Stimulated activated CD8-positive, alpha-beta memory T cell treated with anti-CD3 and anti-CD28 coated beads, Interleukin-2, amount 100 ng/mL, for 1 hour (primary cell): ENCODE data around the gene NEUROD1.
"Not testable (repeated sequence)": the region's sequence is repeated elsewhere in the genome, so short reads cannot be mapped to it uniquely, and the experiment has no call there.

ENCODE experiments used
- DNase-seq, 2 donors: peaks; one replicate each; pipeline ENCODE4 v3.0.0-alpha.2; 2020; ENCODE audit warnings: low read depth in 2 of 2

NEUROD1 gene

DNA sequence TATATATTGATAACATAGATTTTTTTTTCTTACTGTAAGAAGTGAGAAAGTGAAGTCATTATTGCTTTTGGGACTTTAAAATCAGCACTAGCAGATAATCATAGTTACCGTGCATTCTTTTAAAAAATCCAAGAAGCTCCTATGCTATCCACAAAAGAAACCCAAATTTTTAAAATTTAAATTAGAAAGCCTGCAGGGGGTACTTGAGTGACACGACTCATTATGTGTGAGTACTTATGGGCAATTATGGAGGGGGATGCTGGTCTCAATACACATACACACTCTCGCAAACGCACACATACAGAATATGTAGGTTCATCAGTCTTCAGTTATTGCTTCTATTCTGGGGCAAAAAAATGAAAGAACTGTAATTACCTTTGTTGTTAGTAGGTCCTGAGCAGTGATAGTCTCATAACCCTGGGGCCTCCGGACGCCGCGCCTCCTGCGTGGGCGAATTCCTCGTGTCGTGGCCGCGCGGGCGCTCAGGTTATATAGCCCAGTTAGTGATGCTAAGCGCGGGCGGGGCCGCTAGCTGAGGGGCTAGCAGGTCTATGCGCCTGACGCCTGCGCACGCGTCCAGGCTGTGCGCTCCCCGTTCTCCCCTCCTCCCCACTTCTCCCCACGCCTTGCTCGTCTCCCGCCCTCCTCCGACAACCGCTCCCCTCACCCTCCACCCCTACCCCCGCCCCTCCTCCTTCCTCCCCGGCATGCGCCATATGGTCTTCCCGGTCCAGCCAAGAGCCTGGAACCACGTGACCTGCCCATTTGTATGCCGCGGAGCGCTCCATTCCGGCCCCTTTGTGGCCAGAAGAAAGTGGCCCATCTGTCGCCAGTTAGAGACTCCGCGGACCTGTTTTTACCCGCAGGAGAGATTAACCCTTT lies at the start of gene NEUROD1:
TSS of gene NEUROD1 (minus strand) at position 463 of the 882 bp plus-strand sequence. CDS start 1,657 bp downstream, outside the sequence.
- no peak for DNase-seq

DNA sequence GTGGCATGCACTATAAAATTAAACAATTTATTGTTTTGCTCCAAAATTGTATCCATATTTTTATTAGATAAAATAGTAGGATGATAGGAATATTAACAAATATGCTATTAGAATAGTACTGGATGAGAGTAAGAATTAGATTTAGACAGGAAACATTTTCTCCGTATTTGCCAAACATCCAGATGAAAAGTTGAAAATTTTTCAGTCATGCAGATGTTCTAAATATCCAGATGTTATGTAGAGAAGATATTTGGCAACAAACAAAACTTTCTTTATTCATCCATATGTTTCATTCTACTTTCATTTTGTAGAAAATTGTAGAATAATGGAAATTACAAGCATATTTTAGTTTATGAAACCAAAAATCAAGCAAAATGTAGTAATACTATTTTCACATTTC lies 45.2 kb upstream of the NEUROD1 start:
- no peak for DNase-seq

DNA sequence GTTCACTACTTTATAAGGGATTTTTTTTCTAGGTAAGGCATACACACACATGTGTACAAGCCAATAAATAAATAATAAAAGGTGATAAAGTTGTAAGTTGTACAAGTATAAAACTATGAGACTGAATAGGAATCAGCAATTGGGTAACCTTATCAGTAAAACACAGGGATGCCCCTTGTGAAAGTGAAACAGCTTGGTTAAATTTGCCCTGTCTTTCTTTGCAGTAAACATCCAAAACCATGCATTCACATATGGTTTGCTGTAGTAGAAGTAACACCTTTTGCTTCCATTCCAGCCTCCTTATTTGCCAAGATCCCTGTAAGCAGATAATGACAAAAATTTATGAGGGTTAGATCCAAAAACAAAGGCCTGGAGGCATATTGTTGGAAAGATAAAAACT lies 44.3 kb upstream of the NEUROD1 start:
- no peak for DNase-seq

DNA sequence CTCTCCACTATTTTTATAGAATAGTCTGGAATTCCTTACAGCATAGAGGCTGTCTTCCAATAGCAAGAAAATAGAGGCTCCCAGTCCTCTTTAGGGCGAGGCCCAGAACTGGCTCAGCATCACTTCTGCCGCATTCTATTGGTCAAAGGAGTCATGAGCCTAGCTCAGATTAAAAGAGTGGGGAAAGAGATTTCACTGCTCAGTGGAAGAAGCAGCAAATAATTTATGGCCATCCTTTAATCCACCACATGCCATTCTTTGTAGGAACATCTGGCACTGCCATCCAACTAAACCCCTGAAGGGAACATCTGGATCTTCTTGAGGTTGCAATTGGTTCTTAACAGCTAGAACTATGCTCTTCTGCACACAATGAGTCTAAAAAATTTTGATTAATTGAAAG lies 43.4 kb upstream of the NEUROD1 start:
- no peak for DNase-seq

DNA sequence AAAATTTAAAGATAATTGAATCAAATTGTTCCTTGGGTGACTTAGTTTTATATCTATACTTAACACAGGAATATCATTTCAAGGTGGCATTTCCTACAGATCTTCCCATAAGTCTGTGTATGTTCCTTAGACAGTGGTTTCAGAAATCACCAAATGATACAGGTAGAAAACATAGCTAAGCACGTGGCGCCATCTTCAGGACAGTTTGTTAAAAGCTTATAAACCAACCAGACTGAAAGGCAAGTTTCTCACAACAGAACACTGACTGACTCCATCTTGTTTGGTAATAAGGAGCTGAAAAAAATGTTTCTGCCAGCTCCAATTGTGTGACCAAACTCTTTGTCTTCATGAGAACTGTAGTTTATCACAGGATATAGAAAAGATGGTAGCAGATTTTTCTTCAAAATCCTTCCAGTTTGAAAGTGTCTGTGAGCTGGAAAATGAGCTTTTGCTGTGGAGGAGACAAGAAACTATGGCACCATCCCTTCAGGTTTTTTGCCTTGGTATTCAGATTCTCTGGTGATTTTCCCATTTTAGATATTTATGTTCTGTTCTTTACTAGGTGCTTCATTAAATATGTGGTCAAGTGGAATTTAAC lies 34.8 kb upstream of the NEUROD1 start:
- DNase-seq = peak; percentile 34 to 45

DNA sequence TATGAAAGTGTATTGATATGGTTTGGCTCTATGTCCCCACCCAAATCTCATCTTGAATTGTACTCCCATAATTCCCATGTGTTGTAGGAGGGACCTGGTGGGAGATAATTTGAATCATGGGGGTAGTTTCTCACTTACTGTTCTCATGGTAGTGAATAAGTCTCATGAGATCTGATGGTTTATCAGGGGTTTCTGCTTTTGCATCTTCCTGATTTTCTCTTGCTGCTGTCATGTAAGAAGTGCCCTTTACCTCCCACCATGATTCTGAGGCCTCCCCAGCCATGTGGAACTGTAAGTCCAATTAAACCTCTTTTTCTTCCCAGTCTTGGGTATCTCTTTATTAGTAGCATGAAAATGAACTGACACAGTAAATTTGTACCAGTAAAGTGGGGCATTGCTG lies 30.7 kb upstream of the NEUROD1 start:
- not testable (repeated sequence) for DNase-seq

DNA sequence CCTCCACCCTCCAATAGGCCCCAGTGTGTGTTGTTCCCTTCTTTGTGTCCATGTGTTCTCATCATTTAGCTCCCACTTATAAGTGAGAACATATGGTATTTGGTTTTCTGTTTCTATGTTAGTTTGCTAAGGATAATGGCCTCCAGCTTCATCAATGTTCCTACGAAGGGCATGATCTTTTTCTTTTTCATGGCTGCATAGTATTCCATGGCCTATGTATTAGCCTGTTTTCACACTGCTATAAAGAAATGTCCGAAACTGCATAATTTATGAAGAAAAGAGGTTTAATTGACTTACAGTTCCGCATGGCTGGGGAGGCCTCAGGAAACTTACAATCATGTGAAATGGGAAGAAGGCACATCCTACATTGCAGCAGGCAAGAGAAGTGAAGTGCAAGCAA lies 22.2 kb upstream of the NEUROD1 start:
- DNase-seq = not testable (repeated sequence)

DNA sequence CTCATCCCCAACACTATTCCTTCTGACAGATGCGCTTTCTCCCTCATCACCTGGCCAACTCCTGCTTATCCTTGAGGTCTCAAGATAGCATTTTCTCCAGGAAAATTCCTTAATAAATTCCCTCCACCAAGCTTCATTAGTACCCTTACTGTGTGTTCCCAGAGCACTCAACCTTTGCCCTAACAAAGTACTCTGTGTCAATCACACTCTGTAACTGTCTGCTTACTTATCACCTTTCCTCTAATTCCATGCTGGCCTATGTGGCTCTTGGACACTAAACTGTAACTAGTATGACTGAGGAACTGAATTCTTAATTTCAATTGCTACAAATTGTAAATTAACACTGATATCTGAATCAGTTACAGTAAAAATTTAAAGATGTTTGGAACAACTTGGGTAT lies 17.9 kb upstream of the NEUROD1 start:
- no peak for DNase-seq

DNA sequence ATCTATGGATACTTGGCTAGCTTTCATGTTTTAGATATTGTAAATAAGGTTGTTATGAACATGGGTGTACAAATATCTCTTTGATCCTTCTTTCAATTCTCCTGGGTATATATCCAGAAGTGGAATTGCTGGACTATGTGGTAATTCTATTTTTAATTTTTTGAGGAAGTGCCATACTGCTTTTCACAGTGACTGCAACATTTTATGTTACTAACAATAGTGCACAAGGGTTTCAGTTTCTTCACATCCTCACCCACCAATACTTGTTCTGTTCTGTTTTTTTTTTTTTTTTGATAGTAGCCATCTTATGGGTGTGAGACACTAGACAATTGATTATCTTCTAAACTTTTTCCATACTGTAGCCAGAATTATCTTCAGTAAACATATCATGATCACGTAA lies 17.3 kb upstream of the NEUROD1 start:
- no peak for DNase-seq

DNA sequence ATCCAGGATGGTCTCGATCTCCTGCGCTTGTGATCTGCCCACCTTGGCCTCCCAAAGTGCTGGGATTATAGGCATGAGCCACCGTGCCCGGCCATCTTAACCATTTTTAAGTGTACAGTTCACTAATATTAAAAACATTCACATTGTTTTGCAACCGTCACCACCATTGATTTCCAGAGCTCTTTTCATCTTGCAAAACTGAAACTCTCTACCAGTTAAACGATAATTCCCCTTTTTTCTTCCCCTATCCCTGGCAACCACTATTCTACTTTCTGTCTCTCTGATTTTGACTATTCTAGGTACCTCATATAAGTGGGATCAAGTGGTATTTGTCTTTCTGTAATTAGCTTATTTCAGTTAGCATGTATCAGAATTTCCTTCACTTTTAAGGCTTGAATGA lies 16.8 kb upstream of the NEUROD1 start:
- no peak for DNase-seq

DNA sequence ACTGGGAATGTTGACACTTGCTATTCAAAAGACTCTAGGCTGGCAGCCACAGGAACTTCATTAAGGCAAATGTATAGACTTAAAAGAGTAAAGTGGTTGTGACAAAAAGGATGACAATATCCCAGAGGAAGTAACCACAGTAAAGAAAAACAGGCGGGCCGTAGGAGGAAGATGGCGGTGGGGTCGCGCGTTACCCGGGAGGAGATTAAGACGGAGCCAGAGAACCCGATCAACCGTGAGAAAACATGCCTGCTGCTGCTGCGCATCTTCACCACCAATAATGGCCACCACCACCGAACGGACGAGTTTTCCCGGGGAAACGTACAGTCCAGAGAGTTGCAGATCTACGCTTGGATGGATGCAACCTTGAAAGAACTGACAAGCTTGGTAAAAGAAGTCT lies 14.0 kb upstream of the NEUROD1 start:
- DNase-seq = no peak

DNA sequence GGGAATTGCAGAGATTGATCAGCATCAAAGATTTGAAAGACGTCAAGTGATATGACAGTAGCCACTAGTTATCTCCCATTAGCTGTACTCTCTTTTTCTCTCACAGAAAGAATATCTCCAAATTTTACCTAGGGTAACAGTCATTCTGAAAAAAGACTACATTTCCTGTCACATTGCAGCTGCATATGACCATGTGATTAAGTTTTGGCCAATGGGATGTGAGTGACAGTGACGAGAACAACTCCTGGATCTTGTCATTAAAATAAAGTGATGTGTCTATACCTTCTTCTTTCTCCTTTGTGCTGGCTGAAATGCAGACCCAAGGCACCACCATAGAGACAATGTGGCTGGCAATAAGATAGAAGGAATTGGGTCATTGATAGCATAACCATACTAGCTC lies 10.5 kb upstream of the NEUROD1 start:
- no peak for DNase-seq

DNA sequence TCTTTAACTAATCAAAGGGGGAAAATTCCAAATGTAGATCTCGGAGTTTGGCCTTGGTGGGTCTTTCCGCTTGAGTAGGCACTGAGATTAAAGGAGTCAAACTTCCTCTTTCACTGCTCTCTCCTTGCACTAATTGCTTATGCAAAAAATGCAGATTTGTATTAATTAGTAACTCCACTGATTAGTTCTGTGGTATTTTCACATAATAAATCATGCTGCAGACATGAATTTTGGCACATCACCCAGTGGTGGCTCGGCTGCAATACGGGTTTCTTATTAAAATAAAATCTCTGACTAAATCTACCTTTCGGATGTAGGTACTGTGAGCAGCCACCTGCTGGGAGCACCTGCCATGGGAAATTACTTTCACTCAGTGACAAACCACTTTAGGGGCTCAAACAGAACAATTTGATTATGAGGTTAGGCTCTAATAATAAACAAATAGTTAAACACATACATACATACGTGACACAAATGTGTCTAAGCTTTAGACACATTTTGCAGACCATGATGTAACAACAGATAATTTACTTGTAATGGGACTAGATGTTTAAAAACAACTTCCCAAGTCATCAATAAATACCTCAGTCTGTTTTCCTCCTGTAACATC lies 6.4 kb upstream of the NEUROD1 start:
- no peak for DNase-seq

DNA sequence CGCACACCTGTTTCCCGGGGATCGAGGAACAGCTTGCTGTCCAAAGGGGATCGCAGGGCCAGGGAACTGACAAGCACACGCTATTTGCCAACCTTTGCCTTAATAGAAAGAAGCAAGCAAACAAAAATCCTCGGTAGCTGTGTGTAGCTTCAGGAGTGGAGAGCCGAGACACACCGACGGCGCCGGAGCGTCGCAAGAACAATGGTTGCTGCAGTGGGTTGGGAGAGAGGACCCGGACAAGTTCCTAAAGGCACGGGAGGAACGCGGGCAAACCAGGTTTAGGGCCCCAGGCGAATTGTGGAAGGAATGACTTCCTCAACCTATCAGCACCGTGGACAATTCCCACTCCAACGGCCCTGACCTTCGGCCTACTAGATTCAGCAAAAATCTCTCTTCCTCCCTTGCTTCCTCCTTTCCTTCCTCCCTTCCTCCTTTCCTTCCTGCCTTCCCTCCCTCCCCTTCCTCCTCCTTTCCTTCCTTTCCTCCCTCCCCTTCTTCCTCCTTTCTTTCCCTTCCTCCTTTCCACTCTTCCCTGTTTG lies 4.9 kb upstream of the NEUROD1 start:
- DNase-seq = no peak

DNA sequence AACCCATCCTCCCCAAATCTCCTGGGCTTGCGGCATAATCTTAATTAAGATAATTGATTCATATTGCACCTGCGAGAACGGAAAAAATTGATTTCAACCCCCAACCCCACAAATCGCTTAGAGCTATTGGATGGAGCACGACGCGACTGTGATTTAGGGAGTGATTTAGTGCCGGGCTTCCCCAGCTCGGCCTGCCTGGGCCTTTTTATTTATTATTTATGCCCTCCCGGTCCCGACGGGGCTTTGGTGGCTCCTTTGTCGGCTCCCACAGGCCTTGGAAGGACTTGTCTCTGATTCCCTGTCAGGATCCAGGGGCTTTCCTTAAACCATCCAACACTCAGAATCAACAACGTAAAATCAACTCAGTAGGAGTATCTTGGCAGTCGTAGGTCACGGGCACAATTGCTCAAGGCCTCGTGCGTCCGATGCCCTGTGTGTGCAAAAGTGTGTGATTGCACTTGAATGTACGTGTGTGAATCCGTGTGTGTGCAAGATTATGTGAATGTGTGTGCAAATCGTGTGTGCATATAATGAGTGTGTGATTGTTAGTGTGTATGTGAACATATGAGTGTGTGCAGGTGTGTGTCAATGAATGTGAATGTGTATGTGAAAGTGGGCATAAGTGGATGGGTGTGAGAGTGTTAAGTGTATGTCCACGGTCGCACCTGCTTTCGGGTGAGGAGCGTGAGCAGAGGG lies 4.3 kb upstream of the NEUROD1 start:
- no peak for DNase-seq

DNA sequence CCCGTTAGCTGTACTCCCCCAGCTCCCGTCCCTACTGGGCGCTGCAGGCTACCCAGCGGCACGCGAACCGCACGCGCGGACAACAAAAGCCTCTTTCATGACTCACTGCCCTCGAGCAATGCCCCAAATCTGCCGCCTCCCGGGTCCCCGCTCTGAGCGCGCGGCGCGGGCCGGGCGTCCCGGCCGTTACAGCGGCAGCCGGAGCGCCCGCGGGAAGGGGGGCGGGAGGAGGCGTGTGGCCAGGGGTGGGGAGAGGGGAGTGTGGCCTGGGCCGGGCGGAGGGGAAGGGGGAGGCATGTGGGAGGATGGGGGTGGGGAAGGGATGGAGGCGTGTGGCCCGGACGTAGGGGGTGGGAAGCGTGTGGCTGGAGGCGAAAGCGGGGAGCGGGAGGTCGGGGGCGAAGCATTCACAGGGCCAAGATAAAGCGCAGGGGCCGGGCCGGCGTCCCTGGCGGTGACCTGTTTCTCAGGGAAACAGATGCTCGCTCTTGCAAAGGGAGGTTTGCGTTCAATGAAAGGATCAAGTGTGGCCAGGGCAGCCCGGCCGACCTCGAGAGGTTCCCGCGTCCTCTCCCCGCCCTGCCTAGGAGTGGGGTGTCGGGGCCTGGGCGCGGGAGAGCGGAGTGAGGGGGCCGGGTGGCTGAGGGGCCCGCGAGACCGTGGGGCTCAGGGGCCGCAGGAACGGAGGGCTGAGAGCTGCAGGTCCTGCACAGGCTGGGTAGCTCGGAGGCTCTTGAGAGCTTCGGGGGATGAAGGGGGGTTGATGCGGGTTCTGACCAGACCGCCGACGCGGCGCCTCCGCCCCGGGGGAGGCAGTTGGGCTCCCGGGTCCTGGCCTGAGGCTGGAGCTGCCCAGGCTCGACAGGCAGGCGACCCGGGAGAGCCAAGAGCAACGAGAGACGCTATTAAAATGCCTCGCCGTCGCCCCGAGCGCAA lies 3.5 kb upstream of the NEUROD1 start:
- DNase-seq = no peak

DNA sequence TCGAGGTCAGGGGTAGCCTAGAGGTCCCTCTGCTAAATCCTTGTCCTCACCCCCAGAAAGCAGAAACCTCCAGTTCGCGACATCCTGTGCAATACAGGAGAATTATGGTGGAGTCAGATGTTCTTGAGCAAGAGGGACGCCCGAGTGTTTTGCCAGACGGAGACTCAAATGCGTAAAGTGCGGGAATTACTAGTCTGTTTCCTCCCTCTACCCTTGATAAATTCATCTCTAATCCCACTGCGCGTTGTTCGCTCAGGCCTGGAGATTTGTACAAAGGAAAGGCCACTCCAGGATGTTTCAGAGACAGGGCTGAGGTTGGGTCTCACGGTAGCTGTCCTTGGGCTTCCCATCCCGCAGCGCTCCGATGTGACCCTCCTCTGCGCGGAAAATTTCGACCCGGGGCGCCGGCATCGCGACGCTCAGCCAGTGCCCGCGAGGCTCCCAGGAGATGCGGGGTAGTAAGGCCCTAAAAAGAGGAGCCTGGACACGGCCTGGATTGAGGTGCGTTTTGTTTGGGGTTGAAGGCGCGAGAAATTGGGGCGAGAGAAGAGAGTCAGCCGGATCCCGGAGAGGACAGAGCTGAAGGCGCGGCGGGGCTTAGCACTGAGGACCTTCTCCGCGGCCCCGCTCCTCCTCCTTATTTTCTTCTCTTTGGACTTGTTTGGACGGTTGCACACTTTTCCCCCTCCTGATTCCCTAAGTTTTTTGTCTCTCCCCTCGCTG lies 2.6 kb upstream of the NEUROD1 start:
- no peak for DNase-seq

DNA sequence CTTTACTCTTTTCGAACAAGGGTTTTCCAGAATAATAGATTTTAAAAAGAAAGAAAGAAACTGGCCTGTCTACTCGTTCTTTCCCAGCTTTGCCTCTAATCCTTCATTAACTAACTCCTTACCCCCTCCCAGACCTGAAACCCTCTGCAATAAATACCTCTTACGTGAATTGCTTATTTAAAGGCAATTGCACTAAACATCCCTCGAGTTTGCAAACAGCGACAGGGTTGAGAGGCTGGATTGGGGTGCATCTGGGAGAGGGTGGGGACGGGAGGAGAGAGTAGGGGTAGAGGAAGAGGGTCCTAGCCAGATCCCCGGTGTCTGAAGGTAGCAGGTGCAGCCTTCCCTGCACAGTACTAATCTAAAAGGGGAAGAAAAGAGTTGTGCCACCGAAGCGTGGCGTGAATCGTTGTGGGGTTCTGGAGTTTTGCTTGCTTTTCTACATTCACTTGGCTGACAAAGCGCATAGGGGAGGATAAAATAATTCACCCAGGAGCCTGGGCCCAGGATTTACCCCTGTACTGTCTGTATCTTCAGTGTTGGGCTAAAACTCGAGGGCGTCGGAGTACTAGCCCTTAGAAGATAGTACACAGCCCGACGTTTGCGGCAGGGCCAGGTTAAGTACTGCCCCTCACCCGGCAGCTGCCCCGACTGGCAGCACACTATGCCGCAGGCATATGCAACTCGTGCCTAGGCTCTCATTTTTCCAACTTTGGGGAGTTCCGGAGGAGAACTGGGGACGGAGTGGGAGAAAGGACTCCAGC lies 1.9 kb upstream of the NEUROD1 start:
- DNase-seq = no peak
